ENCODE results near the gene AMBP.
"Not testable (repeated sequence)": the region's sequence is repeated elsewhere in the genome, so short reads cannot be mapped to it uniquely, and the experiment has no call there.

The AMBP gene

DNA sequence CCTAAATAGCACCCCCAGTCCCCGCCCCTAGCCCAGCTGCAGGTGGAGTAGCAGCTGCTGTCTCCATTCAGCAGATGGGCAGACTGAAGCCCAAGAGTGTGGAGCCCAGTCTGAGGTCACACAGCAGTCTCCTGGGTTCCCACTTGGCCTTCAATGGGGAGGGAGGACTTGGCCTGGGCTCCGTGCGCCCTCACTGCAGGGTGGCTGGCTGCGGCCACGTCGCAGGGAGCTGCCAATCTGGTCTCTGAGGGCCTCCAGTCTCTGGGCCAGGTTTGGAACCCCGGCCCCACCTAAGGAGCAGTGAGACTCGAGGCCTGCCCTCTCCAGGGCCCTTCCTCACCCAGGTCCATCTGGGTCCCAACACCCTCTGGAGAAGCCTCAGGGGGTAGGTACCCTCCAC lies 13.6 kb upstream of the AMBP start:
- no peak for DNase-seq (ENCODE audit: low spot score)

DNA sequence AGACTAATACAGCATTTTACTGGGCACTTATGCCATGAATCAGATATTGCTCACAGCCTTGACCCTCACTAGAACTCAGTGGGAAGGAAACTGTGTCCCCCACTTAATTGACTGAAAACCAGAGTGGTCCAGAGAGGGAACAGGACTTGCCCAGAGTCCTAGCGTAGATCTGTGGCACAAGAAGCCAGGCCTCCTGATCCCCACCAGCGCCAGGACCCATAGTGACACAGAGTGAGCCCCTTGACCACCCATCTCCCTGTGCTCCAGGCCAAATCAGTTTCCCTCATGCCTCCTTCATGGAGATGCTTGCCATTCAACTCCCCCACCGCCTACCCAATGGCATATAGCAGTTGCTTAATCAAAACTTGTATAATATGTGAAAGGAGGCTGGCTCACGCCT lies 12.7 kb upstream of the AMBP start:
- no peak for DNase-seq (ENCODE audit: low spot score)

DNA sequence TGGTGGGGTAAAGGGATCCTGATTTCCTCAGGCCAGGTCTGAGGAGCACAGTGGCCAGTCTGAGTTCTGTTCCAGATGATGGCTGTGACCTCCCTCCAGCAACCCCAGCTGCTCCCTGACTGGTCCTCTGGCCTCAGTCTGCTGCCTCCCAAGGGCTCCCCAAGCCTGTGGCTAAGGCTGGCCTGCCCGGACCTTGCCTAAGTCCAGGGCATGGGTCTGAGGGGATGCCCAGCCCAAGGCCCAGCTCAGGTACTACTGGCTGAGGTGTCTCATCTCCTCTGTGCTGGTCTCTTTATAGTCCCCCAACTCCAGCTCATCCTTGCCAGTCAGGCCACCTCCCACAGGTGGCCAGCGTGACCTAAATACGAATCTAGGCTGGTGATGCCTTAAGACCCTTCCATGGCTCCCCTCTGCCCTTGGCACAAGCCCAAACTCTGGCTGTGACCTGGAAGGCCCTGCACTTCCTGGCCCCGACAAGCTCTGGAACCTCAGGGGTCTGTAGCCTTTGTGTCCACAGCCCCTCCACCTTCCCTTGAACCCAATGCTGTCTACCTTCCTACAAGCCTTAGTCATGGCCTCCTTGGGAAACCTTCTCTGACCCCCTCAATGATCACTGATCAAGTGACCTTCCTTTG lies 11.2 kb upstream of the AMBP start:
- no peak for DNase-seq (ENCODE audit: low spot score)

DNA sequence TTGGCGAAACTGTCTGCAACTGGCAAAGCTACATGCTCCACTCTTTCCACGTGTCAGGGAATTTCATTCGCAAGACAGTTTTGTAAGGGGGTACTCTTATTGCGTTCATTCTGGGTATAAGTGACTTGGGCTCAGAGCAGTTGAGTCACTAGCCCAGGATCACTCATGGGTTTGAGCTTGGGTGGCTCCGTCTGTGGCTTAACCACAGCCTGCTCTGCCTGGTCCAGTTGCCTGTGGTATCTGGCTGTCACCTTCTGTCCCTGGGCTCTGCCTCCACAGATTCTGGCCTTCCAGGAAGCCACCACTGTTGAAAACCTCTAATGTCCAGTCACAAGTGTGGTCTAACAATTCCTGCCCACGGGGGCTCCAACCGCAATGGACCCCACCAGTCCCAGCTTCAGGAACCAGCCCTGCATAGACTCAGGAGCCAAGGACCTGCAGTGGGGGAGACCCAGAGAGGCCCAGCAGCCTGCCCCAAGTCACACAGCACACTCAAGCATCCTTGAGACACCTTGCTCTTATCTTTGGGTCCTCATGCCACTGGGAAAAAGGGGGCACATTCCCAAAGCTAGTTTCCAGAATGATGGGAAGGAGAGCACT lies 10.6 kb upstream of the AMBP start:
- no peak for DNase-seq (ENCODE audit: low spot score)

DNA sequence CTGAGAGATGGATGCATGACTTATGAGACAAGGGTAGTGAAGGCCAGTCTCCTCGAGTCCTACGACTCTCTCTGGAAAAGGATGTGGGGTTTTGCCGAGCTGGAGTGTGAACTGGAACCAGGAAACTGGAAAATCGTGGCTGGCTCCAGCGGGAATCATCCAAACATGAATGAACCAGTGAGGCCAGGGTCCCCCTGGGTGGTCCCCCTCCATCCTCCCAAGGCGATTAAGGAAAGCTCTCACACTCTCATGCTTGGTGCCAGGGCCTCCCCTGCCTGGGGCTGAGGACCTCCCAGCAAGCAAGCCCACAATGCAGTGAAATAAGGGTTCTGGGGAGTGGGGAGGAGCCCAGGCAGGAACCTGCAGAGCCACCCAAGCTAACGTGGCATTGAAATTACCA lies 9.6 kb upstream of the AMBP start:
- DNase-seq (ENCODE audit: low spot score): no peak

DNA sequence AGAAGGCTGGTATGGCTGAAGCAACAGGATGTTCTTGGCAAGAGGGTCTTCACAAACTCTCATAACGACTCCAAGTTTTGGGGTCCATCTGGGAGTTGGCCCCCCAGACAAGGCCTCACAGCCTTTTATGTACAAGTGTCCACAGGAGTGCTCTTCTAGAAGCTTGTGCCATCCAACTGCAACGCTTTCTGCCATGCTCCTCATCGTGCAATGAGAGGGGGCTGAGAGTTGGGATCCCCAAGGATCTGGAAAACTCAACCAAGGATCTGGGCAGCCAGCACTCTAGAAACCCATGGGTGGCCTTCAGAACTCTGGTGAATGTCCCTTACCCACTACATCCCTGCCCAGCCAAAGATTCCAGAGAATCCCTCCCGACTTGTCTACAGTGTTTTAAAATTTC lies 8.5 kb upstream of the AMBP start:
- no peak for DNase-seq (ENCODE audit: low spot score)

DNA sequence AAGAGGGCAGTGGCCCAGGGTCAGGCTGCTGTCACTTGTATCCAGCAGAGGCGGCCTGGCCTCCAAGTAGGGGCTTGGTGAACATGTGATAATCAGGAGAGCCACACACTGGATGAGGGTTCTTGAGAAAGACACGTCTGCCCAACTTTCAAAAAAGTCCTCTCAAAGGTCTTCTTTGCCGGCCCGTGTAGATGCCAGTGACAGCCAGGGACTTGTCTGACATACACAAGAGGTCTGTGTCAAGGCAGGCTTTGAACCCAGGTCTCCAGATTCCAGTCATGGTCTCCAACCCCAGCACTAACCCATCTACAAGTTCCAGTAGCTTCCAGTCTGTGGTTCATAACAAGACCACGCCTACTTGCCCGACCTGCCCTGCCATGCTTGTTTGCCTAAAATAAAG lies 7.9 kb upstream of the AMBP start:
- no peak for DNase-seq (ENCODE audit: low spot score)

DNA sequence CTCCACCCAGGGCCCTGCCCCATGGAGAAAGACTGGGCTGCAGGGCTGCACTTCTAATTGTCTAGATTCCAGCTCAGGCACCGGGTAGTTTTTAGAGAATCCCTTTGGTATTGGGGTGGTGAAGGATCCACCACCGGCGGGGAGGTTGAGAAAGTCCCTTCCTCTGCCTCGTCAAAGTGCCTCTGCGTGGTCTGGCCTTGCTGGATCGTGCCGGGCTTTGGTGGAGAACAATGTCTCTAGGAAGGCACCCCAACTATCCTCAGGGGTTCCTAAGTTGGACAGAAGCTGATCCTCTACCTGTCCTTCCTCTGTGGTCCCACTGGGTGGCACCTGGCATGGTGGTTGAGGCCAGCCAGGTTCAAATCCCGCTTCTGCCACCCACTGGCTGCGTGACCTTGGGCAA lies 7.3 kb upstream of the AMBP start:
- no peak for DNase-seq (ENCODE audit: low spot score)

DNA sequence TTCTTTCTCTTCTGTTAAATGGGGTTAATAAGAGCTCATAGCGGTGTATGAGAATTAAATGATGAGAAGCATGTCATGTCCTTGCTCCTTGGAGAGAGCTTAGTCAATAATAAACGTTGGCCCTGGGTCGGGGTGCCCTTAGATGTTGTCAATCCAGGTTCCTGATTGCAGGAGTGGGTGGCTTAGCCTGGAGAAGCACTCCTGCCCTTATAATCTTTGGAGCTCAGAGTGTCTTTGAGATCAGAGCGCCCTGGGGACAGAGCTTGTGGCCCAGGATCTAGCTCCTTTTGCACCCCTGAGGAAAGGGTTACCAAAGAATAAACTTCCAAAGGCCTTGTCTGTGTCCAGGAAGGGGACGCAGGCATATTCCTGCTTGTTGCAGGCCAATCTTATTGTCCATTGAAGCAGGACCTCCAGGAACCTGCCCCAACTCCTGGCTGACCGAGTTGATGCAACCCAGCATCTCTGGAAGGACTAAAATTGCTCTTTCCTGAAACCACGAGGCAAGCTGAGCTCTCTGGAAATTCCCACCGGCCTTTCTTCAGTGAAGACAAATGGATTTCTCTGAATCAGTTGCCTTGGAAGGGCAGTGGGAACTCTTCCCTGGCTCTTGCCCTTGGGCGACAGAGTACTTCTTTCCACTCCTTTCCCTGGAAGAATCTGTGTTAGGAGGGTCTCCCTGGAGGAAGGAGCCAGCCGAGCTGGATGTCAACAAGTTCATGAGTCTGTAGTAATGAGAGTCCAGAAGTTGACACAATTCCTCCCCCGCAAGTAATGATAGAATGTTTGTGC lies 6.4 kb upstream of the AMBP start:
- no peak for DNase-seq (ENCODE audit: low spot score)

DNA sequence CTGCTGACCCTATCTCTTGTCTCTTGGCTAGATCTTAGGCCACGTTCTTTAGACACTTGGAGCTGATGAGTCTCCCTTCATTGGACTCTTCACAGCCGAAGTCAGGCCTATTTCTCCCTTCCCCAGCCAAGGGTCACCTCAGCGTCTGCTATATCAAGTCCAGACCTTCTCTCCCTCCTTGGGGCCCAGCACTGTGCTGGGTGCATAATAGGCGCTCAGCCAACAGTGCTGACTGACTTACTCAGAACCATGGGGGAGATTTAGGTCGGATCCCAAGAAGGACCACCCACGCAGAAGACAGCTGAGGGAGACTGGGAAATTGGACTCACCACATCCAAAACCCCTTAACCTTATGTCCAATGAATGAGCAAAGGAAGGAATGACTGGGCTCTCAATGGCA lies 5.6 kb upstream of the AMBP start:
- DNase-seq (ENCODE audit: low spot score): no peak

DNA sequence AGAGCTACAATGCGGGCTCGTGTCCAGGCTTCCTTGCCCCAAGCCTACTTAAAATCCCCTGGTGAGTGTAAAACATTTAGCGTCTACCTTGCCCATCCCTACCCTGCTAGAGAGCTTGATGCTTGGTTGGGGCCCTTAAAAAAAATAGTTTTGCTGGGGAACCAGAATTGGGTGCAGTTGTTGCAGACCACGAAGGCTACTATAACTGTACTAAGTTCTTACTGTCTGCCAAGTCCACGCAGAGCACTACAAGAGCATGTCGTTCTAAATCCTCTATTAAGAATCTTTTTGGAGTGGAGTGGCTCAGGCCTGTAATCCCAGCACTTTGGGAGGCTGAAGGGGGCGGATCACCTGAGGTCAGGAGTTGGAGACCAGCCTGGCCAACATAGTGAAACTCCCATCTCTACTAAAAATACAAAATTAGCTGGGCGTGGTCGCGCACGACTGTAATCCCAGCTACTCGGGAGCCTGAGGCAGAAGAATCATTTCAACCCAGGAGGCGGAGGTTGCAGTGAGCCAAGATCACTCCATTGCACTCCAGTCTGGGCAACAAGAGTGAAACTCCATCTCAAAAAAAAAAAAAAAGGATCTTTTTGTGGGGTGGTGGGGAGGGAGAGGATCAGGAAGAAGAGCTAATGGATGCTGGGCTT lies 4.8 kb upstream of the AMBP start:
- DNase-seq (ENCODE audit: low spot score): not testable (repeated sequence)

DNA sequence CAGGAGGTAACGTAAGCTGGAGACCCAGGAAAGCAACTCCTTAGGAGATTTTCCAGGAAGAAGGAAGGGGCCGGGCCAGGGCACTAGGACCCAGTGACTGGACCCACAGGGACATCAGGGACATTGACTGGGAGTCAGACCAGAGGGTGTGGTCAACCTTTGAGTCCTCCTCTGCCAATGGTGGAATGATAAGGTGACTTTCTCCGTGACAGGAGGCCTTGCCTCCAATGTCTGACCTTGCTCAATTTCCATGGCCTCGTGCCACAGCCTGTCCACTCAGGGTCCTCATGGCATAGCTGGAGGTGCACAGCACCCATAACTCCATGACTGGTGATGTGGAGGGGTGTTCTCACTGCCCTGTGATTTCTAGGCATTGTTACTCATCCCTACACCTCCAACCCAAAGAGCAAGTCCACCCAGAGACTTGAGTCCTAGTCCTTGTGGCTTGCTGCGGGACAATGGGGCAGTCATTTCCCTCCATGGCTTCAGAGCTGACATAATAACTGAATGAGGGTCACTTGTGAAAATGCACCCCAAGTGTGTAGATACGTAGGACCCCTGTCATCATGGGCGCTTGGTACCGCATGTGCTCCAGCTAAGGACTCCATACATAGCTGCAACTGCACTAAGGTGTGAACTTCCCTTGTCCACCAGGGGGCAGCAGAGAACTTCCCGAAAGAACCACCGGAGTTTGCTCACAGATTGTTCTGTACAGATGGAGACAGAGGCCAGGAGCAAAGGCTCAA lies 4.1 kb upstream of the AMBP start:
- DNase-seq (ENCODE audit: low spot score): peak; percentile 83

DNA sequence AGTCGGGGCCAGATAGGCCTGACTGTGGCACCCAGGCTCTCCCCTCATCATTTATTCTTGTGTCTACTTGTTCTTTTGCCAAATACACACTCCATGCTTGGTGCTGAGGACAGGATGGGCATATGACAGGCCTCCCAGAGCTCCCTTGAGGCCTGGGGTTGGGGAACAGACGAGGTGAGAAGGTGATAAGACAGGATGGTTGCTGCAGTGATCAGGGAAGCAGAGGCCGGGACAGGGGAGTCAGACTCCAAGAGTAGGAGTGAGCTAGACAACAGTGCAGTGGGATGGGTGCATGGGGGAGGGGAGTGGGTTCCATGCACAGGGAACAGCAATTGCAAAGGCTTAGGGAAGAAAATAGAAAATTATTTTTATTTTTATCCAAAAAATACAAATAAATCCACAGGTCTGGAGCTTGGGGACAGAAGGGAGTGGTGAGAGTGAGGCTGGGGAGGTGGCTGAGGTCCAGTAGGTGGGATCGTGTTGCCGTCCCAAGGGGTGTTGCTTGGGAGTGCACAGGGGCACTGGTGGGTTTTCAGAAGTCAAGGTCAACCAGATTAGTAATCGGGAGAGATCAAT lies 3.4 kb upstream of the AMBP start:
- DNase-seq (ENCODE audit: low spot score): no peak

DNA sequence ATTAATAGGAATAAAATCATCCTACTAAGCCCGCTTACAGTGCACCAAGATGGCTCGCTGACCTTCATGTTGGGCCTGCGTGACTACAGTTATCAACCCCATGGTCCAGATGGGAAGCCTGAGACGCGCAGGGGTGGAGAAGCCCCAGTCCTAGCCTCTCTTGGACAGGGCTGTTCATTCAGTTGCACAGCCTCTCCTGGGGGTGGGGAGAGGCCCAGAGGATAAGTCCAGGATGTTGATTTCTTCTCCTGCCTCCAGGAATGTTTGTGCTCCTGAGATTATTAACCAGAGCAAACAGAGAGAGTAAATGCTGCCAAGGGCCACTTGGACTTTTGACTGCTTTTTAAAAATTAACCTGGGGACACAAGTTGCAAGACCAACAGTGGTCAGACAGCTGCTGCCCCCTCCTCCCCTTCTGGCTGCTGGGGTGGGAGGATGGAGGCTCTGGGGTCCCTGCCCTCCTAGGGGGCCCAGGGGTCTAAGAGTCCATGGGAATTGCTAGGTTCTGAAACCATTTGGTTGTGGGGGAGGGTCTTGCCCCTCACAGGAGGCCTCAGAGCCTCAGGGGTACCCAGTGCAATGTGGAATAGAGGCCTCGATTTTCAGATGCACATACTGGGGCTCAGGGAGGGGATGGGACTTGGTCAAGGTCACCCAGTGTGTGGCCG lies 2.8 kb upstream of the AMBP start:
- no peak for DNase-seq (ENCODE audit: low spot score)

DNA sequence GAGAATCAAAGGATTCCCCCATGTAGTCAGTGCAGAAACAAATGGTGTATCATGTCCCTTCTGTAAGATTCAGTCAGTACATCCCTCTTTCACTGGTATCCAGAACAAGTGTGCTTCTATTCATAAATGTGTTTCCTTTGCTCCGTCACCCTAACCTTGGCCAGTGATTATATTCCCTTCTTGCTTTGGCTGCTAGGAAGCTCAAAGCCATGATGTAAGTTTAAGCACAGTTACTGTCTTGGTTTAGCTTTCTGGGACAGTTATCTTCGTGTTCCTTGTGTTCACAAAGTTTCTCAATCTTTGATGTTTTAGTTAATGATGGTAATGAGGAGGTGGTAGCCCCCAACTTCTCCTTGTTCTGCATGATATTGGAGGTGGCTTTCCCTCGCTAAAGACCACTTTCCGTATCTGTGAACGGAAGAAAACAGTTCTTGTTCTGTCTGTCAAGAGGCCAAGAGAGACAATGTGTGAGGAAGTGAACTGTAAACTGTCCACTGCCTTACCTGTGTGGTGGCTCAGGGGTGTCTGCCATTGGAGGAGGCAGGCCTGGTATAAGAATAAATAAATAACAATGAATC lies 2.2 kb upstream of the AMBP start:
- DNase-seq (ENCODE audit: low spot score): no peak

DNA sequence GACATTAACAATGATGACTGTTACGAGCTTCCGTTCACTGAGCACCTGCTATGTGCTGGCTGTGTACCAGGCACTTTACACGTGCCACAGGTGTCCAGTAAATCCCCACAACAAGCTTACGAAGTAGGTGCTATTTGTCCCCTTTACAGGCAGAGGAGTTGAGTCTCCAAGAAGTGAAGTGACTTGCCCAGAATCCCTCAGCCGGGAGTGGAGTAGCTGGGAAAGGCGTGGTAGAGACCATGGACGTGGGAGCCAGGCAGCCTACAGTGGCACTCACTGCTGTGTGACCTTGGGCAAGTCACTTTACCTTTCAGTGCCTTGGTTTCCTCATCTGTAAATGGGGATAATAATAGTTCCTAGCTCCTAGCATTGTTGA lies 669 bp upstream of the AMBP start:
- no peak for DNase-seq (ENCODE audit: low spot score)

DNA sequence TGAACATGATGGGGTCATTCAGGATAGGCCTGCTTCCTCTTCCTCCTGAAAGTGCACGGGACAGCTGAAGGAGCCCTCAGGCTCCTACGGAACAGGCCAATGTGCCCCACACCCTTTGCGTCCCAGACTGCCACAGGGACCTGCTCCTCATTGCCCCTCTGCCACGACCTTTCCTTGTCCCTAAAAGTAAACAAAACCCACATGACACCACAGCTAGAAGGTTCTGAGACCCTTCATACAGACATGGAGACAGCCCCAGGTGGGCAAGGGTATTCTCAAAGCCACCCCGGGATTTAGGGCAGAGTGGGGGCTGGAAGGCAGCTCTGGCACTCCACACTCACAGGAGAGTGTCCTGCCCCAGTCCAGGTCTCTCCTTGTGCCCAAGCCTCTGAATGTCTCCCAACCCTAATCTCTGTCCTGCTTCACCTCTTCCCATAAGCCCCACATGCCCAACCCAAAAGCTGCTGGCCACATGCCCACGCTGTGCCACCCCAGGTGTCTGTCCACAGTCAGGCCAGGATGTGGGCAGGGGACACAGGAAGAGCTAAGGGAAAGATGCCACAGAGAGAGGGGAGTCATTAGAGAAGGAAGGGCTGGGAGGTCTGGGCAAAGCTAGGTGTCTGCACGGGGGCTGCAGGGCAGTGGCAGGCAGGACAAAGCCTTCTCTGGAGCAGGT lies 800 bp downstream of the AMBP start:
- no peak for DNase-seq (ENCODE audit: low spot score)

DNA sequence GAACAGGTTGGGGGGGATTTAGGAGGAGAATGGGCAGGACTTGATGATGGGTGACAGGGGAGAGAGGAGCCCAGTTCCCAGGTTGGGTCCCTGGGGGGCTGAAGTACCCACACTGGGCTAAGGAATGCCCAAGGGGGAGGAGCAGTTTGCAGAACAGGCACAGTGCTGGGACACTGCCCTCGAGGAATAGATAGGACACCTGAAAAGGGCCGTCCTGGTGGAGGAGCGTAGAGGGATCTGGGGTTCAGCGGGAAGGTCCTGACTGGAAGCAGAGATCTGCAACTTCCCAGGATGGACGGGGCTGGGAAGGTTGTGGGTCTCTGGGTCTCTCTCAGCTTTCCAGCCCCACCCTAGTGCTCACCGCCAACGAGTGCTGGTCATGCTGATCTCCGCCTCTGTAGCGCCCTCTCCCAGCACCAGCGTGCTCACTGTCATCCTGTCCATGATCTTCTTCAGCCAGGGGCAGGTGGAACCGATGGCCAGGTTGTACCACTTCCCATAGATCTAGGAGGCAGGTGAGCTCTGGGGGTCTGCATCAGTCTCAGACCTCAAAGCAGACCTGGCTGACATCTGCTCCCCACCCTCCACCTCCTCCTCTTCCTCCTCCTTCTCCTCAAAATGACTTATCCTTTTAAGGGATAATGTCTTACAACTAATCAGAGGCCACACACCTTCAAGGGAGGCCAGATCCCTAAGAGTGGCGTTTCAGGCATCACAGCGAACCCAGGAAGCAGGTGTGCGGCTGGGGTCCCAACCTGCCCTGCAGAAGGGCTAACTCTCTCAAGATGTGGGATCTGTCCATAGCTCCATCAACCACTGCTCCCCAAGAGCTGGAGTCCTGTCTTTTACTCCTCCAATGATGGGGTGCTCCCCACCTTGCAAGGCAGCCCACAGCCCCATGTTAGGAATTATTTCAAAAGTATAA lies 1.6 kb downstream of the AMBP start:
- no peak for DNase-seq (ENCODE audit: low spot score)

DNA sequence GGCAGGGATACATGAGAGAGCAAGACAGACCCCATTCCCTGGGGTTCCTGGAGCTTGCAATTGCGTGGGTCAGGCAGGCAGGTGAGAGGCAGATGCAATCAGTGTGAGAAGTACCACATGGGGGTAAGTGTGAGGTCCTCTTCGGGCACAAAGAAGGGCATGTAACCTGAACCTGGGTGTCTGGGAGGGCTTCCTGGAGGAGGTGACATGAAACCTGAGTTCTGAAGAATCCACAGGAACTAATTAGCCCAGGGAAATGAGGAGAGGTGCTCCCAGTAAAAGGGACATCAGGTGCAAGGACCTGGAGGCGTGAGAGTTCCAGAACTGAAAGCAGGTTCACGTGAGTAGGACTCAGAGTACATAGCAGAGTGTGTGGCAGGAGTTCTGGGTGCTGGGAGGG lies 2.5 kb downstream of the AMBP start:
- no peak for DNase-seq (ENCODE audit: low spot score)
